IMR-90 (cell line): Measurements from ENCODE around the gene CIAO3. TPM values are rescaled to one million over a fixed set of nuclear protein-coding genes. Genes with fewer than 3 reads are reported as not detected.
"Not testable (repeated sequence)": the region's sequence is repeated elsewhere in the genome, so short reads cannot be mapped to it uniquely, and the experiment has no call there.

Experiments used
- ATAC-seq: fragments of 200-7000 bp; cut with Tn5 transposase; 2 replicates; pipeline ENCODE4 v1.9.1; 2020; ENCODE audit warnings: low read depth, mild to moderate bottlenecking, moderate library complexity
- BruUV-seq: library from RNA; stranded (reverse); fragments of 400-500 nt; replicated peaks from 2 replicates; lab custom pipeline; 2021; lab: Mats Ljungman, UMichigan
- CTCF ChIA-PET: fragments of 300-600 bp; formaldehyde crosslinking; extraction: SDS; loops from one replicate; lab custom pipeline; 2021; ENCODE audit warnings: antibody characterized with exemption; lab: Yijun Ruan, JAX
- POLR2A ChIA-PET: fragments of 300-600 bp; sonication (Branson Sonifier 250); formaldehyde crosslinking; loops from one replicate; lab custom pipeline; 2022; ENCODE audit warnings: antibody characterized with exemption; ENCODE audit not compliant: unreplicated experiment; lab: Charles Lee
- DNase-seq: peaks from one replicate; pipeline ENCODE4 v3.0.0; 2013
- H2AFZ ChIP-seq: replicated peaks from 2 replicates; pipeline ENCODE3; 2013; ENCODE audit warnings: low read length, mild to moderate bottlenecking; ENCODE audit not compliant: poor library complexity
- H2AK5ac ChIP-seq: 2 replicates; pipeline ENCODE4 v1.6.1; 2013; ENCODE audit warnings: low read depth, low read length, inconsistent platforms
- H2AK9ac ChIP-seq: replicated peaks from 2 replicates; pipeline ENCODE3; 2013; ENCODE audit warnings: mild to moderate bottlenecking, low read depth, low read length, moderate library complexity; ENCODE audit not compliant: poor library complexity
- H2BK120ac ChIP-seq: 2 replicates; pipeline ENCODE4 v1.6.1; 2013; ENCODE audit warnings: low read depth, low read length, inconsistent platforms
- H2BK15ac ChIP-seq: 3 replicates; pipeline ENCODE4 v1.6.1; 2013; ENCODE audit warnings: low read depth, low read length, inconsistent platforms
- H2BK20ac ChIP-seq: 2 replicates; pipeline ENCODE4 v1.6.1; 2013; ENCODE audit warnings: low read depth, mild to moderate bottlenecking, inconsistent platforms, low read length, moderate library complexity
- H2BK5ac ChIP-seq: 2 replicates; pipeline ENCODE4 v1.6.1; 2013; ENCODE audit warnings: mild to moderate bottlenecking, low read depth, low read length, inconsistent platforms; ENCODE audit not compliant: poor library complexity, severe bottlenecking
- H3K14ac ChIP-seq: replicated peaks from 2 replicates; pipeline ENCODE4 v1.6.1; 2013; ENCODE audit warnings: low read depth, low read length, inconsistent platforms
- H3K18ac ChIP-seq: 2 replicates; pipeline ENCODE4 v1.6.1; 2013; ENCODE audit warnings: low read depth, low read length, control low read depth
- H3K23ac ChIP-seq: 2 replicates; pipeline ENCODE4 v1.6.1; 2013; ENCODE audit warnings: low read depth, low read length, inconsistent platforms
- H3K27ac ChIP-seq: 2 replicates; pipeline ENCODE4 v1.5.1; 2013; ENCODE audit warnings: mild to moderate bottlenecking, control low read depth, low read length; ENCODE audit not compliant: insufficient read depth
- H3K27me3 ChIP-seq: 2 replicates; pipeline ENCODE4 v1.6.1; 2013; ENCODE audit warnings: low read length; ENCODE audit not compliant: control insufficient read depth, insufficient read depth
- H3K36me3 ChIP-seq: 2 replicates; pipeline ENCODE4 v1.6.1; 2013; ENCODE audit warnings: low read length, mixed read lengths; ENCODE audit not compliant: control insufficient read depth, insufficient read depth
- H3K4ac ChIP-seq: 2 replicates; pipeline ENCODE4 v1.6.1; 2013; ENCODE audit warnings: low read depth, low read length, inconsistent platforms
- H3K4me1 ChIP-seq: 2 replicates; pipeline ENCODE4 v1.6.1; 2013; ENCODE audit warnings: low read length, mixed read lengths; ENCODE audit not compliant: control insufficient read depth, insufficient read depth
- H3K4me2 ChIP-seq: 2 replicates; pipeline ENCODE4 v1.6.1; 2013; ENCODE audit warnings: low read depth, mild to moderate bottlenecking, control low read depth, low read length, moderate library complexity
- H3K4me3 ChIP-seq: 2 replicates; pipeline ENCODE4 v1.5.1; 2013; ENCODE audit warnings: low read depth, mild to moderate bottlenecking, control low read depth, low read length, moderate library complexity; ENCODE audit not compliant: insufficient read depth
- H3K56ac ChIP-seq: 2 replicates; pipeline ENCODE4 v1.6.1; 2013; ENCODE audit warnings: low read length, inconsistent platforms; ENCODE audit not compliant: insufficient read depth; ENCODE audit errors: extremely low read depth
- H3K79me1 ChIP-seq, 2 experiments: 2 replicates each; pipeline ENCODE4 v1.6.1; 2013; ENCODE audit warnings: low read length in 2 of 2, inconsistent platforms in 1 of 2, low read depth in 1 of 2
- H3K9ac ChIP-seq: 2 replicates; pipeline ENCODE4 v1.6.1; 2013; ENCODE audit warnings: low read depth, low read length, control low read depth
- H3K9me1 ChIP-seq: 2 replicates; pipeline ENCODE4 v1.6.1; 2013; ENCODE audit warnings: low read length, inconsistent platforms; ENCODE audit not compliant: insufficient read depth
- H3K9me3 ChIP-seq: 2 replicates; pipeline ENCODE4 v1.6.1; 2013; ENCODE audit warnings: low read length; ENCODE audit not compliant: control insufficient read depth, insufficient read depth
- H4K20me1 ChIP-seq: 2 replicates; pipeline ENCODE4 v1.6.1; 2013; ENCODE audit warnings: low read length, inconsistent platforms; ENCODE audit not compliant: insufficient read depth
- H4K5ac ChIP-seq: 2 replicates; pipeline ENCODE4 v1.6.1; 2013; ENCODE audit warnings: mild to moderate bottlenecking, low read depth, low read length, control low read depth
- H4K8ac ChIP-seq, 2 experiments: 2 replicates each; pipeline ENCODE4 v1.6.1; 2013; ENCODE audit warnings: low read depth in 2 of 2, low read length in 2 of 2, control low read depth in 1 of 2, inconsistent platforms in 1 of 2
- H4K91ac ChIP-seq: 2 replicates; pipeline ENCODE4 v1.6.1; 2013; ENCODE audit warnings: low read depth, low read length, inconsistent platforms; ENCODE audit not compliant: insufficient read depth
- WGBS, 2 experiments: methylation state at CpG; one replicate each; pipeline versions ENCODE4 v1.1.5 to v1.1.7; 2013; ENCODE audit warnings: missing lambda C conversion rate in 2 of 2; ENCODE audit not compliant: insufficient read length in 1 of 2; ENCODE audit errors: extremely low coverage in 2 of 2; 5-methylcytosine and 5-hydroxymethylcytosine counted together
- dilution Hi-C: fragments of 300-500 bp; cut with HindIII; formaldehyde crosslinking; loops from one replicate; pipeline ENCODE4 v1.14.3; 2018; ENCODE audit warnings: low sequenced_read_pairs; ENCODE audit not compliant: unreplicated experiment
- in situ Hi-C: fragments of 300-500 bp; cut with MboI; formaldehyde crosslinking; loops from 3 replicates; pipeline ENCODE4 v1.14.3; 2019; ENCODE audit warnings: low sequenced_read_pairs, inconsistent platforms, mixed read lengths
- intact Hi-C: fragments of 100-400 bp; cut with micrococcal nuclease; formaldehyde crosslinking; loops from 2 replicates; pipeline ENCODE4 v1.10.0; 2022
- polyA plus RNA-seq, 3 experiments: library from polyadenylated mRNA; depleted of rRNA; stranded (reverse); fragments of >200 nt; gene quantifications; 2 replicates each; pipeline ENCODE4 v1.2.3, GENCODE V29; 2012; ENCODE audit warnings: low replicate concordance in 1 of 3
- total RNA-seq: library from RNA; depleted of rRNA; stranded (reverse); fragments of >200 nt; gene quantifications from 2 replicates; pipeline ENCODE4 v1.2.3, GENCODE V29; 2012

The CIAO3 gene
- total and polyA plus RNA-seq, 2 of the 4 experiments (the other 2 are of a cell fraction) = 17.0 to 20.2 TPM

DNA sequence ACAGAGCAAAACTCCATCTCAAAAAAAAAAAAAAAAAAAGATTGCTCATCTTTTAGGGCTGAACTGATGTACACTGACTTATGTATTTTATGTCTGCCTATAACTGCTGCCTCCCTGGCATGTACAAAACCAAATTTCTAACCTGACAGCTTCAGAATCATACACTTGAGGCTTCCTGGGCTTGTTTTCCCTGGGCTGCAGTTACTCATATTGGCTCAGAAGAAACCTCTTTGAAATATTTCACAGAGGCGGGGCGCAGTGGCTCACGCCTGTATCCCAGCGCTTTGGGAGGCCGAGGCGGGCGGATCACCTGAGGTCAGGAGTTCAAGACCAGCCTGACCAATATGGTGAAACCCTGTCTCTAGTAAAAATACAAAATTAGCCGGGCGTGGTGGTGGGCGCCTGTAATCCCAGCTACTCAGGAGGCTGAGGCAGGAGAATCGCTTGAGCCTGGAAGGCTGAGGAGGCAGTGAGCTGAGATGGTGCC lies 13.4 kb upstream of the CIAO3 start:
- H3K9me1 ChIP-seq, ATAC-seq, H4K20me1 ChIP-seq, H3K79me1 ChIP-seq, H4K5ac ChIP-seq, dilution Hi-C loops, H3K4me3 ChIP-seq, H3K56ac ChIP-seq, H3K9ac ChIP-seq, H3K18ac ChIP-seq, BruUV-seq, POLR2A ChIA-PET, H2BK15ac ChIP-seq, H2AK9ac ChIP-seq, H3K4me1 ChIP-seq, DNase-seq, CTCF ChIA-PET, H3K27ac ChIP-seq, H4K8ac ChIP-seq, H3K36me3 ChIP-seq, H3K9me3 ChIP-seq, H3K14ac ChIP-seq, in situ Hi-C loops, H2AFZ ChIP-seq, H2AK5ac ChIP-seq, H3K4ac ChIP-seq, H3K4me2 ChIP-seq, intact Hi-C loops, H4K91ac ChIP-seq, H2BK5ac ChIP-seq, H2BK120ac ChIP-seq, H3K23ac ChIP-seq, H2BK20ac ChIP-seq: not testable (repeated sequence)
- H3K27me3 ChIP-seq = peaks cover 11% of the 10 kb centered on the region
- 100% methylated on average over 2 of the region's 11 CpGs; no CpG with 5 or more reads in 1 of the 2 experiments for WGBS, 2 experiments
